Psoas muscle (tissue), 8 donors: Measurements from ENCODE around the gene THAP4. TPM values are rescaled to one million over a fixed set of nuclear protein-coding genes. Genes with fewer than 3 reads are reported as not detected.

Source experiments
- ATAC-seq, 4 donors: fragments of 200-7000 bp; cut with Tn5 transposase; one replicate each; pipeline ENCODE4 v1.9.1; 2020; ENCODE audit warnings: moderate library complexity in 3 of 4, mild to moderate bottlenecking in 2 of 4
- DNase-seq, 2 donors: peaks; one replicate each; pipeline ENCODE4 v3.0.0-alpha.2; 2020
- H3K27ac ChIP-seq: fragments of 200-600 bp; one replicate; pipeline ENCODE4 v1.8.0; 2022
- H3K27me3 ChIP-seq, 3 donors: fragments of 200-600 bp in 1 of 3; one replicate each; pipeline versions ENCODE4 v1.6.1 to v1.8.0; 2013 to 2022; ENCODE audit warnings: low read length in 2 of 3, mild to moderate bottlenecking in 2 of 3, moderate library complexity in 1 of 3; ENCODE audit not compliant: insufficient read depth in 3 of 3
- H3K36me3 ChIP-seq, 2 donors: fragments of 200-600 bp in 1 of 2; one replicate each; pipeline versions ENCODE4 v1.6.1 to v1.8.0; 2013 to 2022; ENCODE audit warnings: low read depth in 1 of 2, mild to moderate bottlenecking in 1 of 2, moderate library complexity in 1 of 2; ENCODE audit not compliant: insufficient read depth in 1 of 2
- H3K4me1 ChIP-seq: fragments of 200-600 bp; one replicate; pipeline ENCODE4 v1.8.0; 2022
- H3K4me3 ChIP-seq: fragments of 200-600 bp; one replicate; pipeline ENCODE4 v1.8.0; 2022; ENCODE audit warnings: mild to moderate bottlenecking
- H3K9me3 ChIP-seq: fragments of 200-600 bp; one replicate; pipeline ENCODE4 v1.8.0; 2022
- WGBS, 3 donors: extraction: QIAGEN DNeasy Blood & Tissue Kit; methylation state at CpG; one replicate each; pipeline versions ENCODE4 v1.1.6 to v1.1.7; 2013; 5-methylcytosine and 5-hydroxymethylcytosine counted together
- intact Hi-C, 2 donors: fragments of 100-400 bp; cut with DNase I; formaldehyde crosslinking; loops; one replicate each; pipeline versions ENCODE4 v1.11.0 to v1.14.2; 2022
- polyA plus RNA-seq, 3 donors: library from polyadenylated mRNA; stranded (reverse); fragments of 200-250 nt; gene quantifications; one replicate each; pipeline ENCODE4 v1.2.3, GENCODE V29; 2013
- total RNA-seq, 4 donors: library from RNA; stranded (reverse); fragmentation: NEBNext Ultra II Directional in 2 of 4; extraction: Animal tissue kit (Norgen Biotek cat#: 25700) in 2 of 4; gene quantifications; one replicate each; pipeline versions ENCODE4 v1.2.1 to v1.2.4, GENCODE V29; 2021 to 2023
- TF ChIP-seq, protein P1 (sequence below): fragments of 200-600 bp; IDR thresholded peaks from one replicate; pipeline ENCODE4 v1.8.0; 2022; ENCODE audit warnings: antibody characterized with exemption
- donor health status: healthy with polysubstance abuse.
- donor health status: DM: no; HTN: no; CAD: no; lungs with moderate emphysema.
- donor health status: Bipolar disorder and iron deficiency.
- donor health status: healthy.
- donor health status: DM: yes; HTN: yes; CAD: no.
- donor health status: DM: no; HTN: no; CAD: no.
- donor health status: DM: no; HTN: no; CAD: no.
- donor health status: DM: yes; HTN: yes; CAD: no.

Gene THAP4
- total and polyA plus RNA-seq, 7 donors, result 64.9 to 133 (median 89.6) TPM

DNA sequence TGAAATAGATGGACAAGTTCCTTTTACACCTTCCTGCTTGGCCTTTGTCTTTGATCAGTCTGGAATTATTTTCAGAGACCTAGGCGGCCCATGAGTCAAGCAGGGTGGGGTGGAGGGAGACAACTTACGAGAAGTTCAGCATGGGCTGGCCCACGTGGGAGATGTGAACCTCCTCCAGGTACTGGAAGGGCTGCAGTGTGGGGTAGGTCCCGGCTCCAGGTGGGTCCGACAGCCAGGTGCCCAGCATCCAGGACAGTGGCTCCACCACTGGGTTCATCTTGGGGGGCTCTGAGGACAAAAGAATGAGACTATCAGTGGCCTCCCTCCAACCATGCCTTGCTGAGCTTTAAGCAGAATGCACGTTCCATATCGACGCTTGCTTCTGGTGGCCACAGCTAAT lies 30.8 kb downstream of the THAP4 start:
- H3K27ac ChIP-seq, result no peak overlapping the region
- H3K4me3 ChIP-seq, result no peak overlapping the region
- peaks cover 11% of the 10 kb centered on the region for H3K4me1 ChIP-seq
- DNase-seq, result no peak
- TF ChIP-seq, protein P1, sequence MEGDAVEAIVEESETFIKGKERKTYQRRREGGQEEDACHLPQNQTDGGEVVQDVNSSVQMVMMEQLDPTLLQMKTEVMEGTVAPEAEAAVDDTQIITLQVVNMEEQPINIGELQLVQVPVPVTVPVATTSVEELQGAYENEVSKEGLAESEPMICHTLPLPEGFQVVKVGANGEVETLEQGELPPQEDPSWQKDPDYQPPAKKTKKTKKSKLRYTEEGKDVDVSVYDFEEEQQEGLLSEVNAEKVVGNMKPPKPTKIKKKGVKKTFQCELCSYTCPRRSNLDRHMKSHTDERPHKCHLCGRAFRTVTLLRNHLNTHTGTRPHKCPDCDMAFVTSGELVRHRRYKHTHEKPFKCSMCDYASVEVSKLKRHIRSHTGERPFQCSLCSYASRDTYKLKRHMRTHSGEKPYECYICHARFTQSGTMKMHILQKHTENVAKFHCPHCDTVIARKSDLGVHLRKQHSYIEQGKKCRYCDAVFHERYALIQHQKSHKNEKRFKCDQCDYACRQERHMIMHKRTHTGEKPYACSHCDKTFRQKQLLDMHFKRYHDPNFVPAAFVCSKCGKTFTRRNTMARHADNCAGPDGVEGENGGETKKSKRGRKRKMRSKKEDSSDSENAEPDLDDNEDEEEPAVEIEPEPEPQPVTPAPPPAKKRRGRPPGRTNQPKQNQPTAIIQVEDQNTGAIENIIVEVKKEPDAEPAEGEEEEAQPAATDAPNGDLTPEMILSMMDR, result no peak
- H3K9me3 ChIP-seq, result no peaks in the 10 kb centered on the region
- no peaks in the 10 kb centered on the region for H3K27me3 ChIP-seq
- ATAC-seq, result no peak
- intact Hi-C loops, result loop anchor here in 1 of 2 donors (10.0 kb wide), 1 partner anchor 341 kb away; no protein-coding TSS in a partner anchor
- WGBS, 3 donors, result 94 to 98% (median 95%) methylated on average over 8 of the region's 8 CpGs
- H3K36me3 ChIP-seq, result peaks cover 3 to 54% of the 10 kb centered on the region in 2 donors

DNA sequence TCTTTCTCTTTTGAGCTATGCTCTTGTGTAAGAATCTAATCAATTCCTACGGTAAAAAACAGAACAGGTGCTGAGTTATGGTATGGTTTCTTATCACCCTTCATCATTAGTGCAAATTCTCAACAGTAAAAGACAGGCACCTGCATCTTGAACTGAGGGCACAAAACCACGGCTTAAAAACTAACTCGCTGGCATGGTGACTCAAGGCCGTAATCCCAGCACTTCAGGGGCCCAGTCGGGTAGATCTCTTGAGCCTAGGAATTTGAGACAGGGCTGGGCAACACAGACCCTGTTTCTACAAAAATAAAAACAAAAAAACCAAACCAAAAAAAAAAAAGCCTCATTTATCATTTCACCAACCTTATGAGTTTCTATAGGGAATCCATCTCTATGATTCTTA lies 33.3 kb downstream of the THAP4 start:
- intact Hi-C loops, result loop anchor here in 1 of 2 donors (10.0 kb wide), 1 partner anchor 339 kb away; no protein-coding TSS in a partner anchor
- Histone ChIP-seq H3K27me3 (no peaks in the 10 kb centered on the region), H3K9me3 (no peaks in the 10 kb centered on the region), H3K27ac (no peak overlapping the region), H3K36me3 (peaks cover 3 to 75% of the 10 kb centered on the region in 2 donors), H3K4me3 (no peak overlapping the region), H3K4me1 (no peaks in the 10 kb centered on the region)
- DNase-seq (no peak), ATAC-seq (no peak)
- TF ChIP-seq, protein P1, result no peak
- 84 to 88% (median 88%) methylated on average over 5 of the region's 5 CpGs for WGBS, 3 donors

DNA sequence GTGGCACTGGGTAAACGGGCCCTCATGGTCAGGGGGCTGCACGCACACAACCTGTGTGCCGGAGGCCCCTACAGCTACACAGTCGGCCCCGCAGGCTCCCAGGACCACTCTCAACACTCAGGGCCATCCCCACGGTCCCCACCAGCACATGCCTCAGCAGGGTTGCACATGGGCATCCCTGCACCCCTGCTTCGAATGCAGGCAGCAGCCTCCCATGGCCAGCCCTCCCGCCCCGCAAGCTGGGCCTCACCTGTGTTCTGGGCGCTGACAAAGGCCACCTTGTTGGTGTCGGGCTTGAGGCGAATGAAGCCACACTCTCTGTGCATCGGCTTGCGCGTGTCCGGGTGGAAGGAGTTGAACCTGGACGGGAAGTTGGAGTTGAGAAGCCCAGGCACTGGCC lies 34.2 kb downstream of the THAP4 start:
- Histone ChIP-seq H3K4me3 (no peak overlapping the region), H3K27ac (no peak overlapping the region), H3K4me1 (peaks cover 8% of the 10 kb centered on the region), H3K27me3 (no peaks in the 10 kb centered on the region), H3K36me3 (peaks cover 3 to 72% of the 10 kb centered on the region in 2 donors), H3K9me3 (no peaks in the 10 kb centered on the region)
- ATAC-seq (no peak), DNase-seq (no peak)
- intact Hi-C loops, result loop anchor here in 1 of 2 donors (10.0 kb wide), 1 partner anchor 338 kb away; no protein-coding TSS in a partner anchor
- 96 to 97% (median 96%) methylated on average over 17 of the region's 17 CpGs for WGBS, 3 donors
- TF ChIP-seq, protein P1, result no peak

- peaks cover 3 to 81% of the 10 kb centered on the region in 2 donors for H3K36me3 ChIP-seq
- H3K27ac ChIP-seq, result no peak overlapping the region
- peaks cover 9% of the 10 kb centered on the region for H3K4me1 ChIP-seq
- DNase-seq (no peak), ATAC-seq (no peak)
- H3K27me3 ChIP-seq, result no peaks in the 10 kb centered on the region
- intact Hi-C loops, result loop anchor here in 1 of 2 donors (10.0 kb wide), 1 partner anchor 337 kb away; no protein-coding TSS in a partner anchor
- H3K9me3 ChIP-seq, result no peaks in the 10 kb centered on the region
- WGBS, 3 donors, result 91 to 94% (median 92%) methylated on average over 12 to 13 of the region's 13 CpGs
- TF ChIP-seq, protein P1, result no peak
- no peak overlapping the region for H3K4me3 ChIP-seq
Measured at GRCh38 chr2:241601841-241602240, 35.1 kb downstream of the THAP4 start.

GRCh38 chr2:241599615-241600014 lies 37.3 kb downstream of the THAP4 start:
- H3K4me3 ChIP-seq, result no peak overlapping the region
- WGBS, 3 donors, result 83 to 90% (median 88%) methylated on average over 6 of the region's 6 CpGs
- H3K27ac ChIP-seq, result no peak overlapping the region
- H3K4me1 ChIP-seq, result peaks cover 9% of the 10 kb centered on the region
- H3K36me3 ChIP-seq, result peaks cover 3 to 78% of the 10 kb centered on the region in 2 donors
- ATAC-seq, result no peak
- intact Hi-C loops, result loop anchor here in 1 of 2 donors (10.0 kb wide), 1 partner anchor 335 kb away; no protein-coding TSS in a partner anchor
- H3K9me3 ChIP-seq, result no peaks in the 10 kb centered on the region
- TF ChIP-seq, protein P1, result no peak
- H3K27me3 ChIP-seq, result no peaks in the 10 kb centered on the region
- no peak for DNase-seq
